Upper lobe of left lung (tissue), 6 donors: ENCODE measurements around the gene MBL2. TPM values are rescaled to one million over a fixed set of nuclear protein-coding genes. Genes with fewer than 3 reads are reported as not detected.

Source experiments
- ATAC-seq, 2 donors: fragments of 200-7000 bp; cut with Tn5 transposase; one replicate each; pipeline ENCODE4 v1.9.1; 2022; ENCODE audit warnings: mild to moderate bottlenecking in 2 of 2, moderate library complexity in 2 of 2; ENCODE audit not compliant: low FRiP score in 2 of 2
- DNase-seq, 2 donors: peaks; one replicate each; pipeline ENCODE4 v3.0.0-alpha.2; 2019 to 2020
- H3K27ac ChIP-seq, 4 donors: fragments of 200-600 bp; sonication (generic); one replicate each; pipeline ENCODE4 v1.5.1; 2016 to 2019
- H3K27me3 ChIP-seq, 4 donors: fragments of 200-600 bp; sonication (generic); one replicate each; pipeline ENCODE4 v1.5.1; 2017 to 2019
- H3K36me3 ChIP-seq, 4 donors: fragments of 200-600 bp; sonication (generic); one replicate each; pipeline ENCODE4 v1.5.1; 2016 to 2019
- H3K4me1 ChIP-seq, 4 donors: fragments of 200-600 bp; sonication (generic); one replicate each; pipeline ENCODE4 v1.5.1; 2018 to 2019
- H3K4me3 ChIP-seq, 4 donors: fragments of 200-600 bp; sonication (generic); one replicate each; pipeline ENCODE4 v1.5.1; 2017 to 2019; ENCODE audit warnings: mild to moderate bottlenecking in 2 of 4, moderate library complexity in 1 of 4
- H3K9me3 ChIP-seq, 4 donors: fragments of 200-600 bp; sonication (generic); one replicate each; pipeline ENCODE4 v1.5.1; 2018 to 2019
- EP300 ChIP-seq, 4 donors: sonication (generic); formaldehyde crosslinking; IDR thresholded peaks; one replicate each; pipeline ENCODE4 v1.5.1; 2017; ENCODE audit warnings: antibody characterized with exemption in 4 of 4, control low read depth in 2 of 4
- POLR2A ChIP-seq, 4 donors: fragments of 450-650 bp; IDR thresholded peaks; one replicate each; pipeline ENCODE4 v1.5.1; 2016 to 2017; ENCODE audit warnings: antibody characterized with exemption in 4 of 4, mild to moderate bottlenecking in 2 of 4
- POLR2AphosphoS5 ChIP-seq, 2 donors: sonication (generic); formaldehyde crosslinking; IDR thresholded peaks; one replicate each; pipeline ENCODE4 v1.5.1; 2017; ENCODE audit warnings: antibody characterized with exemption in 2 of 2
- WGBS, 2 donors: methylation state at CpG; one replicate each; pipeline ENCODE4 v1.1.5; 2017 to 2018; 5-methylcytosine and 5-hydroxymethylcytosine counted together
- total RNA-seq, 6 donors: library from RNA; depleted of rRNA in 4 of 6; stranded (reverse); fragments of >200 nt in 4 of 6; gene quantifications; one replicate each; pipeline versions ENCODE4 v1.1.0 to v1.2.1, GENCODE V29; 2016 to 2021
- TF ChIP-seq, protein P1 (sequence below), 6 experiments: fragments of 450-650 bp in 4 of 6; fragments of 200-600 bp in 2 of 6; sonication (generic) in 2 of 6; IDR thresholded peaks; one replicate each; pipeline ENCODE4 v1.5.1; 2016 to 2019; ENCODE audit warnings: antibody characterized with exemption in 6 of 6
- donor health status: DM: no; HTN: no; CAD: no; lungs with moderate emphysema.
- donor health status: DM: no; HTN: yes; CAD: no; lungs with severe emphysema.

MBL2 gene
- total RNA-seq, 6 donors from 2014 or later, result 0.10 TPM; not detected in 5

DNA sequence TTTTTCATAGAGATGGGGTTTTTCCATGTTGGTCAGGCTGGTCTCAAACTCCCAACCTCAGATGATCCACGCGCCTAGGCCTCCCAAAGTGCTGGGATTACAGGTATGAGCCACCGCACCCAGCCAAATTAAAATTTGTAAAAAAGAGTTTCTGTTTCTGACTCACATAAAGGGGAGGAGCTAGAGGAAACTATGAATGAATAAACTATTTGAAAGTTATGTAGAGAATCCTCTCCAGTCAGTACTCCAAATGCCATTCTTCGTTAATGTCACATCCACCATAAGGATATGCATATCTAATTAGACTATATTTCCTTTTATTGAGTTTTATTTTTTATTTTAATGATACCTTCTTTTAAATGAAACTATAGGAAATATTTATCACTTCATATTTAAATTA, 52.6 kb downstream of the MBL2 start:
- H3K4me3 ChIP-seq, result no peak overlapping the region
- WGBS, 2 donors, result 90 to 92% methylated on average over 4 of the region's 4 CpGs
- H3K27ac ChIP-seq, result no peak overlapping the region
- DNase-seq (no peak), ATAC-seq (no peak)
- no peaks in the 10 kb centered on the region for H3K27me3 ChIP-seq
- H3K36me3 ChIP-seq, result no peaks in the 10 kb centered on the region
- peaks cover 0 to 3% (median 0%) of the 10 kb centered on the region in 4 donors for H3K9me3 ChIP-seq
- TF ChIP-seq POLR2AphosphoS5 (IDR thresholded peaks at IDR 0.05), result no peak
- TF ChIP-seq, protein P1, sequence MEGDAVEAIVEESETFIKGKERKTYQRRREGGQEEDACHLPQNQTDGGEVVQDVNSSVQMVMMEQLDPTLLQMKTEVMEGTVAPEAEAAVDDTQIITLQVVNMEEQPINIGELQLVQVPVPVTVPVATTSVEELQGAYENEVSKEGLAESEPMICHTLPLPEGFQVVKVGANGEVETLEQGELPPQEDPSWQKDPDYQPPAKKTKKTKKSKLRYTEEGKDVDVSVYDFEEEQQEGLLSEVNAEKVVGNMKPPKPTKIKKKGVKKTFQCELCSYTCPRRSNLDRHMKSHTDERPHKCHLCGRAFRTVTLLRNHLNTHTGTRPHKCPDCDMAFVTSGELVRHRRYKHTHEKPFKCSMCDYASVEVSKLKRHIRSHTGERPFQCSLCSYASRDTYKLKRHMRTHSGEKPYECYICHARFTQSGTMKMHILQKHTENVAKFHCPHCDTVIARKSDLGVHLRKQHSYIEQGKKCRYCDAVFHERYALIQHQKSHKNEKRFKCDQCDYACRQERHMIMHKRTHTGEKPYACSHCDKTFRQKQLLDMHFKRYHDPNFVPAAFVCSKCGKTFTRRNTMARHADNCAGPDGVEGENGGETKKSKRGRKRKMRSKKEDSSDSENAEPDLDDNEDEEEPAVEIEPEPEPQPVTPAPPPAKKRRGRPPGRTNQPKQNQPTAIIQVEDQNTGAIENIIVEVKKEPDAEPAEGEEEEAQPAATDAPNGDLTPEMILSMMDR (IDR thresholded peaks at IDR 0.05), result no peak
- TF ChIP-seq POLR2A (IDR thresholded peaks at IDR 0.05), result no peak
- TF ChIP-seq EP300 (IDR thresholded peaks at IDR 0.05), result no peak
- H3K4me1 ChIP-seq, result no peaks in the 10 kb centered on the region
